Umbilical cord (tissue), 2 donors: ENCODE measurements around the gene CD79B. TPM values are rescaled to one million over a fixed set of nuclear protein-coding genes. Genes with fewer than 3 reads are reported as not detected.
A peak's percentile ranks its signal among the peaks of the same experiment; 100 is the strongest.
"Not testable (repeated sequence)": the region's sequence is repeated elsewhere in the genome, so short reads cannot be mapped to it uniquely, and the experiment has no call there.

Experiments
- DNase-seq: peaks from one replicate; pipeline ENCODE4 v3.0.0-alpha.2; 2015; ENCODE audit warnings: low spot score
- total RNA-seq: library from RNA; depleted of rRNA; stranded (reverse); fragments of >200 nt; gene quantifications from one replicate; pipeline ENCODE4 v1.2.3, GENCODE V29; 2014; ENCODE audit warnings: low replicate concordance; ENCODE audit not compliant: insufficient read depth

The CD79B gene
- total RNA-seq, 1 donor from 2014 or later, result not detected

DNA sequence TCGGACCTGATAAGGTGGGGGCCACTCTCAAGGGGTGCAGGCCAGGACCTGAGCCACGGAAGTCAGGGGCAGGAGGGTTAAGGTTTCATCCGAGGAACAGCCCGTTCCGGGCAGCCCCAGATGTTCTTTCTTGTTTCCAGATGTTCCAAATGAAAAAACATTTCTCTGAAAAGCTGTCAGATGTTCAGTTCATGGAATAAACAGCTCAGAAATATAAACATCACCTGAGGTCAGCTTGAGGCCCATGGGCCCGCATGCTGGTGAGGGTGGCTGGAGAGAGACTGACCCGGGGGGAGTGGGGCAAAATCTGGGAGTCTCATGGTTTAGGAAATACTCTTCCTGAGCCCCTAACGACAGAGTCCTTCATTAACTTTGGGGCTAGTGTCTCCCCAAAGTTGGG is 1.5 kb upstream of the CD79B start:
- no peak for DNase-seq

DNA sequence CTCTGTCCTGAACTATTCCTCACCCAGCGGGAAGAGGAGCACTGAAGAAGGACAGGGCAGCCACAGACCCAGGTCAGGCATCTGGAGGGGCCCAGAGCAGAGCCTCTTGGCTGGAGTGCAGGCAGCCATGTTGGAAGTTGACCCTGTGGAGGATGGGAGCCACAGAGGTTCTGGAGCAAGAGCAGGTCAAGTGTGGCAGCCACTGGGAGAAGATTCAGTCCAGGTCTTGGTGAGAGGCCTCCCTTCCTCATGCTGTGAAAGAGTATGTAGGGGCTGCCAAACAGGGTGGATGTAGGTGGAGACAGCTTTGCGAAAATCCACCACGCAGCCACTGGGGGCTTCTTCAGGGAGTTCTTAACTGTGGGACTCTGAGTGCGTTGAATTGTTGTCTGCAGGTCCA is 590 bp upstream of the CD79B start:
- DNase-seq, result no peak

DNA sequence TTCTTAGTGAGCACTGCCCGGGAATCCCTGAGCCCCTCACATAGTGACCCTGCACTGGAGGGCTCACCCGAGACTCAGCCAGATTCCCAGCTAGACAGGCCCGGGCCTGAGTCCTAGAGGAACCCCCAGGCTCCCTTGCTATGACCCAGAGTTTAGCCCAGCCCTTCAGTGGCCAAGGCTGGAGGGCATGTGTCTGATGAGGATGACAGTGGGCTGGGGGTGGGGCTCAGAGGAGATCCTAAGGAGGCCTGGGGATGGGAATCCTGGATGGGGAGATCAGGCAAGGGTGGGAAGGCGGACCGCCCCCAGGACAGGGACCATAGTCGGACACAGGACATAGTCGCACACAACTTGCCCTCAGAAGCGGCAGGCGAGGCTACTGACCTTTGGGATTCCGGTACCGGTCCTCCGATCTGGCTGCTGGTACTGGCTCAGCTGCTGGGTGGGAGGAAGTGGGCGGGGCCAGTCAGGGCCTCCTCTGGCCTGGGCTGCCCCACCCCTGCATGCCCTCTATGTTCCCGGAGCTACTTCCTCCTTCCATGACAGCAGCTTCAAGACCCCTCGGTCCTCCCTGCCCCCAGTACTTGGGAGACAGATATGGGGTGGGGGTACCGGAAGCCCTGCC is 1.1 kb downstream of the CD79B start:
- peak; percentile 10 for DNase-seq

DNA sequence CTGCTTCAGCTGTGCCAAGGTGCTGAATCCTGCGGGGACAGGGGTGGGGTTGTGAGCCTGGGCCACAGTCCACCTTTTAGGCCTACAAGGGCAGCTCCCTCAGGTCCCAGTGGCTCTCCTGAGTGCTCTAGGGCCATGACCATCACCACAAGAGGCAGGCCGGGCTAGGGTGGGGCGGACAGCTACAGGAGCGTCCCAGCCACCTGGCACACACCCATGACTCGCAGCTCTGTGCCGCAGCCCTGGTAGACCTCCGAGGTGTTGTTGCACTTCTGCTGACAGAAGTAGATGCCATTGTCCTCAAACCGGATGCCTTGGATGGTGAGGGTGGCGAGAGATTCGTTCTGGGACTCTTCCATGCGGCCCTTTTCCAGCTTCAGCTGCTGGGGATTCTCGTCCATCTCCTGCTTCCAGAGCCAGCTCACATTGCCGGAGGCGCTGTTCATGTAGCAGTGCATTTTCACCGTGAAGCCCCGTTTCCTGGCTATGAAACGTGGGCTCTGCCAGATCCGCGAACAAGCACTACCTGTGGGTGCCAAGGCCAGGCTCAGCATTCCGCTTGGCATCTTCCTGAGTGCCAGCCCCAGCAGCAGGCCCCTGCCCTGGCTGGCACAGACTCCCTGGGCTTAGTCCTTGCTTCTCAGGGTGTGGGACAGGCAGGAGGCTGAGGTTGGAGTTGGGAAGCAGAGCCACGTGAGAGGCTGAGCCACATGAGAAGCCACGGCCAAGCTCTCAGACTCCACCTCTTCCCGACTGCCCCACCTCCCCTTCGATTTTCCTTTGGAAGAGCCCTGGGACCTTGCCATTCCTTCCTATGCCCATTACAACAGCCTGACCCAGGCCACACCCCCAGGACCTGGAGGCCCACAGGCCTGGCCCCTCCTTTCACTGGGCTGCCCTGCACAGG is 2.0 kb downstream of the CD79B start:
- DNase-seq, result peak; percentile 10

DNA sequence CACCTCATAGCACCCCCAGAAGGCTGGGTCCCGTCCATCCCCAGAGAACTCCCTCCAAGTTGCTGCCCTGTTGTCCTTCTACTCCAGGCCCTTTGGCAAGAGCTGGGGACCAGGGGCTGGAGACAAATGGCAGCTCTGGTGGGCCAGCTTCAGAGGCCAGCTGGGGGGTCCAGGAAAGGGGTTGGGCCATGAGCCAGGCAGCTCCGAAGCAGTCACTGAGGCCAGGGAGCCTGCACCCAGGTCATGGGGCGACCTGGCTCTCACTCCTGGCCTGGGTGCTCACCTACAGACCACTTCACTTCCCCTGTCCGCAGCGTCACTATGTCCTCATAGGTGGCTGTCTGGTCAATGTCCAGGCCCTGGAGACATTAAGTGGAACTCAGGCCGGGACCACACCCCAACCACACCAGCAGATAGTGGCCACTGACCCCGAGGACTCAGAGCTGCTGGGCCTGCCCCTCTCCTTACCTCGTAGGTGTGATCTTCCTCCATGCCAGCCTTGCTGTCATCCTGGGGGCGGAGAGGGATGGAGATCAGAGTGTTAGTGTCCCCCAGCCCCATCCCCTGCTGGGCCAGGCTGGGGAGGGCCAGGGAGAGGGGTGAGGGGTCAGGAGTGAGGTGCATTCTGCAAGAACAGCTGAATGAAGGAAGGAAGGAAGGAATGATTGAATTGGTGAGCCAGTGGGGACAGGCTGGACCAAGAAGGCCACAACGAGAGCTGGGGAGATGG is 3.0 kb downstream of the CD79B start:
- DNase-seq, result no peak

DNA sequence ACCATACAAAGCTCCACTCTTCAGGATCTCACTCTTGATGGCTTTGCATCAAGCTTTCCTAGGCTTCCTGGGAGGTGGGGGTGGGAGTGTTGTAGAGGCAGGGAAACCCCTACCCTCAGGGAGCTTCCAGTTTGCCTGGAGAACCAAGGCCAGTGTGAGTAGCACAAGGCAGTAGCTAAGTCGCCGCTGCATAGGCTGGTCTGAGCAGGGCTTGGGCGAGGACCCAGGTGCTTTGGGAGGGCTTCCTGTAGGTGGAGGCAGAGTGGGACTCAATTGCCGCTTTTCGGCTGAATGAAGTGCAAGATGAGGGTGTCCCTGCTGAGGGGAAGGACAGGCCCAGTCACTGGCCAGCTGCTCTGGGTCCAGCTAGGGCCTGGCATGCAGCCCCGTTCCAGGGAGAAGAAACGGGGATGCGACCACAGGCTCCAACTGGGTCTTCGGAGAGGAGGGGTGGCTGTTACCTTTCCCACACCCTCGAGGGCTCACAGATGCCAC is 3.9 kb downstream of the CD79B start:
- no peak for DNase-seq

DNA sequence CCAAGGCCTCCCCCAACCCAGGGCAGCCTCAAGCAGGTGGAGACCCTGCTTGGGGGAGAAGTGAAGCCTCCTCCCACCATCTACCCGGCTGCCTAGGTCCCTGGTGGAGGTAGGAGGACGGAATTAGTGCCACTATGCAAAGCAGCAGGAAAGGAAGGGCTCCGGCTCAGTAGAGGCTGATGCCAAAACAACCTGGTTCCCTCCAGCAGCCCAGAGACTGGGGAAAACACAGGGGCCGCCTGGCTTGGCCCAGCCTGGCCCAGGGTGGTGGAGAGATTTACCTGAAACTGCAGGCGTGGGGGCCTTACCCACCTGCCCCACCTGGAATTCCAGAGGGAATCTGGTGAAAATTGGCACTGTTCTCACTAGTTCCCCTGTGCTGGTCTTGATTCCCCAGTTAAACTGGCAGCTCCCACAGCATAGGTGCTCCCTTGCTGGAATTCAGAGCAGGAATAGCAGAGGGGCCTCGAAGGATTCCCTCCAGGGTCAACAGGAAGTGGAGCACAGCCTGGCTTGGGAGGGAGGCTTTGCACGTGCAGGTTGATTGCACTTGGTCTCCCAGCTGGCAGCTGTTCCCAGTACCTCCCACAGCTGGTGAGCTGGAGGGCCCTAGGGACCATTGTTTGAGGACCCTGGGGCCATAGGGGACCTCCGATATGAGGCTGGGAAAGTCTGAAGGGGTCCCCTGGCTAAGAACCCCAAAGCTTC is 4.5 kb downstream of the CD79B start:
- no peak for DNase-seq

DNA sequence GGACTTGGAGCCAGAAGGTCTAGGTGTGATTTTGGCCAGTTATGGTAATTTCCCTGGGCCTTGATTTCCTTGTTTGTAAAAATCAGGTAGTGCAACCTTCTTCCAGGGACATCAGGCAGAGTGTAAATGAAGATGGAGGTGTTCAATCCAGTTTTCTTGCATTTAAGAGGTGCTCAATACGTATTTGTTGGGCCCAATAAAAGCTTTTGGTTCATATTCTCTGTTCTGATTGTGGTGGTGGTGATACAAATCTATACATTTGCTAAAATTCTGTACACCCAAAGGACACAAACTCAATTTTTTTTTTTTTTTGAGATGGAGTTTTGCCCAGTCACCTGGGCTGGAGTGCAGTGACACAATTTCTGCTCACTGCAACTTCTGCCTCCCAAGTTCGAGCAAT is 6.0 kb downstream of the CD79B start:
- DNase-seq, result no peak

DNA sequence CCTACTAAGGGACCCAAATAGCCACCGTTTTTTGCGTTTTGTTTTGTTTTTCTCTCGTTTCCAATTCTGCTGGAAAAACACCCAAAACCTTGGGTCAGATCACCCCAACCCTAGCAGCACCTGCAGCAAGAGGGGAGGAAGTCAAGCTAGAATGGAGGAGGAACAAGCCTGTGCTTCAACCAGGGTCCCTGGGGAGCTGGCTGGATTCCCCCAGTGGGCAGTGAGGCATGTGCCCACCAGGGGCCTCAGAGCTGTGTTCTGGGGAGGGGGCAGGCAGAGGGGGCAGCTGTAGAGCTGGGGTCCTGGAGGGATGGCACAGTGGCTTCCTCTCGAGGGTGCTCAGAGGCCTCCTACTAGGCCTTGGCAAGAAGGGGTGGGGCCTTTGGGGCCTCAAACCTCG is 6.5 kb downstream of the CD79B start:
- DNase-seq, result no peak

DNA sequence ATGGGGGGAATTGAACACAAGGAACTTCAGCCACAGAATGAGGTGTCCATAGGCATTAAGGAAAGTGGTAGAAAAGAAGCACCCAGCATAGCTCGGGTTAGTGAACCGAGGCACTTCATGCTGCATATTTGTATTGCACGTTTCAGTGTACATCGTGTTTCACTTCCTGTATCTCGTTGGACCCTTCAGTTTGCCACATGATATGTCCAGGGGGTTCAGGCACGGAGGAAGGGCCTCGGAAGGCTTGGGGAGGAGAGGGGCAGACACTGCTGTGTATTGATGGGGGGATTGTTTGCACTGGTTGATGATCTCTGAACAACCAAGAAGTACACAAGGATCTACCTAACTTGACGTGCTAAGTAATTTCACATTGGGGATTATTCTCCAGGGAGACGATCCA is 9.7 kb downstream of the CD79B start:
- not testable (repeated sequence) for DNase-seq

DNA sequence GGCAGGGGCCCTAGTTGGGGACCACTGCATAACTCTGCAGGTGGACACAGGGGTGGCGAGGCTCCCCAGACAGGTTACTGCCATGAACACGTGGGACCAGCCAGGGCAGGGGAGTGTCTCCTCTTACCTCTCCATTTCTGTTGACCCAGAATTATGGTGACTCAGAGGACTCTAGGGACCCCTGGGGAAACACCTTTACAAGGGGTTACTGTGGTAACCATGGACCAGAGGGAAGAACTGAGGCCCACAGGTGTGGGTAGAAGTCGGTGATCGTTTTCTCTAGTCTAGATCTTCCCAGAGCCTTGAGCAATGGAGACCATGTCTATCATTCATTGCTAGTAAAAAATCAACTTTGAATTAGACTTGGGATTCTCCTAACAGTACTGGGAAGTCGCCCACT is 11.4 kb downstream of the CD79B start:
- not testable (repeated sequence) for DNase-seq

DNA sequence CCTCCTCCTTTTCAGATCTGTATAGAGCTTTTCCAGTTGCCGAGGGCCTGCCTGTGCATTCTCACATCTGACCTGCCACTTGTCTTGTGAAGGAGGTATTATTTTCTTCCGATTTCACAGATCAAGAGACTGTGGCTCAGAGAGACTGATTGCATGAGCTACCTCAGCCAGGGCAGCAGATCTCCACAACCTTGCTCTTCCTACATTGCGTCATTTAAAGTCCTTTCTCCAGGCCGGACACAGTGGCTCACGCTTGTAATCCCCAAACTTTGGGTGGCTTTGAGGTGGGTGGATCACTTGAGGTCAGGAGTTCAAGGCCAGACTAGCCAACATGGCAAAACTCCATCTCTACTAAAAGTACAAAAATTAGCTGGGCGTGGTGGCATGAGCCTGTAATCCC is 12.1 kb downstream of the CD79B start:
- not testable (repeated sequence) for DNase-seq

DNA sequence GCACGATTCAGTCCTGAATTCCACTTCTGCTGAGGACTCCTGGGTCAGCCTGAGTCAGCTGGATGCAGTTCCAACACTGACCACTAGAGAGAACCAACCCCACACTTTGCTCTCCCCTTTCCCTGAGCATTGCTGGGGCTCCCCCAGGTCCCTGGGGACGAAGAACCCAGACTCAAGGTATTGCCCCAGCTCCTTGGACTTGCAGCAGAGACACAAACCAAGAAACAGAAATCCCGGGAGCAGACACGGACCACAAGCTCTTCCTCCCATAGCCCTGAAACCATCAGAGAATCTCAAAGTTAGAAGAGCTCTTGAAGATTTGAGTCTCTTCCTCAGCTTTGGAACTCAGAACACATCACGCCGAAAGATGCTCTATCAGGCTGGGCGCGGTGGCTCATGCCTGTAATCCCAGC is 12.8 kb downstream of the CD79B start:
- peak; percentile 60 for DNase-seq

DNA sequence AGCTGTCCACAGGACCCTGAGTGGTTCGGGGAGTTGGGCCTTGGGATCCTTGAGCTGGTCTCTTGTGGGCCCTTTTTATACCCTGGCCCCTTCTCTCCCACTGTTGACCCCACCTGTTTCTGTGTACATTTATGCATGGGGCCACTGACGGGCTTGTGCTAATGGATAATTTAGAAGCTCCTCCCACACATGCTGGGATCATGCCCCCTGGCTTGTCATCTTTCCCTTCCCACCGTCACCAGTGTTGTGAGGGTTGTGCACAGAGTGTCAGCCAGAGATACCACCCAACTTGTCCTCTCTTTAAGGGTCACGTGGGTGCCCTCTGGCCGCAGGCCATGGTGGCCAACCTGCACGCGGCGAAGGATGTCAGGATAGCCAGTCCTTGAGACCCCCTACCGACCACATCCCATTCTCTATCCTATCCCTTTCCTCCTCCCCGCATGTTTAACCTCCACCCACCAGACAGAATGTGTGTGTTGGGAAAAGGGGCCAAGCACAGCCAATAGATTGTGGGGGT is 13.3 kb downstream of the CD79B start, which contains the start of gene GH1:
Gene GH1 (minus strand): TSS at position 51 of the 517 bp plus-strand sequence. CDS start 63 bp downstream, outside the sequence.
- not testable (repeated sequence) for DNase-seq

DNA sequence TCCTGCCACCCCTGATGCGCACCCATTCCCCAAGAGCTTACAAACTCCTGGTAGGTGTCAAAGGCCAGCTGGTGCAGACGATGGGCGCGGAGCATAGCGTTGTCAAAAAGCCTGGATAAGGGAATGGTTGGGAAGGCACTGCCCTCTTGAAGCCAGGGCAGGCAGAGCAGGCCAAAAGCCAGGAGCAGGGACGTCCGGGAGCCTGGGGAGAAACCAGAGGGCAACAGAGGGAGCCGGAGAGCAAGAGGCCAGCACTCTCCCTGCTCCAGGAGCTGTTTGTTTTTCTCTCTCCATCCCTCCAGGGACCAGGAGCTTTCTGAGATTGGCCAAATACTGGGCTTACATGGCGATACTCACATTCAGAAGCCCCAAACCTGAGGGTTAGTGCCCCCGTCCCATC is 13.8 kb downstream of the CD79B start:
- DNase-seq, result no peak

DNA sequence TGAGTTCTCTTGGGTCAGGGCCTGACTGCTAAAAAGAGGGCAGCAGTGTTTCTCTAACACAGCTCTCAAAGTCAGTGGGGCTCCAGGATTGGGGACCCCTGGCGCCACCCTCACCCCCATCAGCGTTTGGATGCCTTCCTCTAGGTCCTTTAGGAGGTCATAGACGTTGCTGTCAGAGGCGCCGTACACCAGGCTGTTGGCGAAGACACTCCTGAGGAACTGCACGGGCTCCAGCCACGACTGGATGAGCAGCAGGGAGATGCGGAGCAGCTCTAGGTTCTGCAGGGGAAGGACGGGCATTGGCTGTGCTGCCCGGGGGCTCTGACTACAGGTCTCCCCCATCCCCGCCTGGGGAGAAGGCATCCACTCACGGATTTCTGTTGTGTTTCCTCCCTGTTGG is 14.5 kb downstream of the CD79B start:
- no peak for DNase-seq

DNA sequence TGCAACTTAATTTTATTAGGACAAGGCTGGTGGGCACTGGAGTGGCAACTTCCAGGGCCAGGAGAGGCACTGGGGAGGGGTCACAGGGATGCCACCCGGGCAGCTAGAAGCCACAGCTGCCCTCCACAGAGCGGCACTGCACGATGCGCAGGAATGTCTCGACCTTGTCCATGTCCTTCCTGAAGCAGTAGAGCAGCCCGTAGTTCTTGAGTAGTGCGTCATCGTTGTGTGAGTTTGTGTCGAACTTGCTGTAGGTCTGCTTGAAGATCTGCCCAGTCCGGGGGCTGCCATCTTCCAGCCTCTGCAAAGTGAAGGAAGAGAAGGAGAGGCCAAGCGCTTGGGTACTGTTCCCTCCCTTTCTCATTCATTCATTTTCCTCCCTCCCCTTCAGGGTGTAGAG is 14.9 kb downstream of the CD79B start:
- DNase-seq, result not testable (repeated sequence)

DNA sequence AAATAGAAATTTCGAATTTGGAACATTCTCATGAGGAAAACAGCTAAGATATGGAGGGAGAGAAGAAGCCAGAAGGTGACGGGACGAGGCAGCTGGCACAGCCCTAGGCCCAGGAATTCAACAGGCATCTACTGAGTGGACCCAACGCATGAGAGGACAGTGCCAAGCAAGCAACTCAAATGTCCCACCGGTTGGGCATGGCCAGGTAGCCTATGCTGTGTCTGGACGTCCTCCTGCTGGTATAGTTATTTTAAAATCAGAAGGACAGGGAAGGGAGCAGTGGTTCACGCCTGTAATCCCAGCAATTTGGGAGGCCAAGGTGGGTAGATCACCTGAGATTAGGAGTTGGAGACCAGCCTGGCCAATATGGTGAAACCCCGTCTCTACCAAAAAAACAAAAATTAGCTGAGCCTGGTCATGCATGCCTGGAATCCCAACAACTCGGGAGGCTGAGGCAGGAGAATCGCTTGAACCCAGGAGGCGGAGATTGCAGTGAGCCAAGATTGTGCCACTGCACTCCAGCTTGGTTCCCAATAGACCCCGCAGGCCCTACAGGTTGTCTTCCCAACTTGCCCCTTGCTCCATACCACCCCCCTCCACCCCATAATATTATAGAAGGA is 15.5 kb downstream of the CD79B start:
- no peak for DNase-seq

DNA sequence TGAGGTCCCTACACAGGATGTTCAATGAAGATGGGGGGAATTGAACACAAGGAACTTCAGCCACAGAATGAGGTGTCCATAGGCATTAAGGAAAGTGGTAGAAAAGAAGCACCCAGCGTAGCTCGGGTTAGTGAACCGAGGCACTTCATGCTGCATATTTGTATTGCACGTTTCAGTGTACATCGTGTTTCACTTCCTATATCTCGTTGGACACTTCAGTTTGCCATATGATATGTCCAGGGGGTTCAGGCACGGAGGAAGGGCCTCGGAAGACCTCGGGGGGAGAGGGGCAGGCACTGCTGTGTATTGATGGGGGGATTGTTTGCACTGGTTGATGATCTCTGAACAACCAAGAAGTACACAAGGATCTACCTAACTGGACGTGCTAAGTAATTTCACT is 16.4 kb downstream of the CD79B start:
- not testable (repeated sequence) for DNase-seq

DNA sequence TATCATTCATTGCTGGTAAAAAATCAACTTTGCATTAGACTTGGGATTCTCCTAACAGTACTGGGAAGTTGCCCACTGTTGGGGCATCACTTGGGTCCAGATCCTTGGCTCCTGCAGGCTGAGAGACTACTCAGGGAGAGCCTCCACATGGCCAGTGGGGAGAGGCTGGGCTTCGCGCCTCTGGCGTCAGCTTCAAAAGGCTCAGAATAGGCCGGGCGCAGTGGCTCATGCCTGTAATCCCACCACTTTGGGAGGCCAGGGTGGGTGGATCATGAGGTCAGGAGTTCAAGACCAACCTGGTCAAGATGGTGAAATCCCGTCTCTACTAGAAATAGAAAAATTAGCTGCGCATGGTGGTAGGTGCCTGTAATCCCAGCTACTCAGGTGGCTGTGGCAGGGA is 17.7 kb downstream of the CD79B start:
- DNase-seq, result no peak

DNA sequence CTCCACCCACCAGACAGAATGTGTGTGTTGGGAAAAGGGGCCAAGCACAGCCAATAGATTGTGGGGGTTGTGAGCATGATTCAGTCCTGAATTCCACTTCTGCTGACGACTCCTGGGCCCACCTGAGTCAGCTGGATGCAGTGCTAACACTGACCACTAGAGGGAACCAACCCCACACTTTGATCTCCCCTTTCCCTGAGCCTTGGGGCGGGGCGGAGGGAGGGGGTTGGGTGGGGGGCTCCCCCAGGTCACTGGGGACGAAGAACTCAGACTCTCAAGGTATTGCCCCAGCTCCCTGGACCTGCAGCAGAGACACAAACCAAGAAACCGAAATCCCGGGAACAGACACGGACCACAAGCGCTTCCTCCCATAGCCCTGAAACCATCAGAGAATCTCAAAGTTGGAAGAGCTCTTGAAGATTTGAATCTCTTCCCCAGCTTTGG is 20.5 kb downstream of the CD79B start:
- DNase-seq, result peak; percentile 9
